PC-3 (cell line): ENCODE measurements around the gene VWA2. TPM values are rescaled to one million over a fixed set of nuclear protein-coding genes. Genes with fewer than 3 reads are reported as not detected.
A peak's percentile ranks its signal among the peaks of the same experiment; 100 is the strongest.

Experiments
- ATAC-seq: fragments of 200-7000 bp; cut with Tn5 transposase; 2 replicates; pipeline ENCODE4 v1.9.1; 2020; ENCODE audit warnings: mild to moderate bottlenecking, moderate library complexity
- BruUV-seq: library from RNA; stranded (reverse); fragments of 400-500 nt; replicated peaks from 2 replicates; lab custom pipeline; 2021; lab: Mats Ljungman, UMichigan
- CTCF ChIA-PET: fragments of 300-600 bp; sonication (Branson Sonifier 250); formaldehyde crosslinking; loops from one replicate; lab custom pipeline; 2022; ENCODE audit warnings: antibody characterized with exemption; lab: Charles Lee
- POLR2A ChIA-PET: fragments of 300-600 bp; sonication (Branson Sonifier 250); formaldehyde crosslinking; loops from one replicate; lab custom pipeline; 2022; ENCODE audit warnings: antibody characterized with exemption; ENCODE audit not compliant: unreplicated experiment; lab: Charles Lee
- DNase-seq: peaks from one replicate; pipeline ENCODE4 v3.0.0-alpha.2; 2015
- H2AFZ ChIP-seq: fragments of 300-600 bp; sonication (generic); 2 replicates; pipeline ENCODE4 v1.6.0; 2016; ENCODE audit warnings: antibody characterized with exemption, low read length
- H3F3A ChIP-seq: fragments of 300-600 bp; sonication (generic); one replicate; pipeline ENCODE4 v1.6.0; 2017; ENCODE audit warnings: antibody characterized with exemption, low read length, control low read depth, mild to moderate bottlenecking; ENCODE audit not compliant: unreplicated experiment
- H3K27ac ChIP-seq: fragments of 300-600 bp; sonication (generic); 2 replicates; pipeline ENCODE4 v1.5.1; 2016; ENCODE audit warnings: mild to moderate bottlenecking, low read length
- H3K27me3 ChIP-seq: fragments of 300-600 bp; sonication (generic); 2 replicates; pipeline ENCODE4 v1.6.1; 2016; ENCODE audit warnings: low read length, mixed read lengths
- H3K36me3 ChIP-seq: fragments of 300-600 bp; sonication (generic); 2 replicates; pipeline ENCODE4 v1.6.1; 2016; ENCODE audit warnings: low read depth, mixed run types, low read length, mixed read lengths
- H3K4me1 ChIP-seq: fragments of 300-600 bp; sonication (generic); 2 replicates; pipeline ENCODE4 v1.5.1; 2016; ENCODE audit warnings: low read length; ENCODE audit not compliant: insufficient read depth
- H3K4me2 ChIP-seq: fragments of 300-600 bp; sonication (generic); 2 replicates; pipeline ENCODE4 v1.6.0; 2016; ENCODE audit warnings: low read length
- H3K4me3 ChIP-seq: fragments of 300-600 bp; sonication (generic); 2 replicates; pipeline ENCODE4 v1.5.1; 2016; ENCODE audit warnings: mild to moderate bottlenecking, low read length, mixed read lengths
- H3K79me2 ChIP-seq: fragments of 300-600 bp; sonication (generic); 2 replicates; pipeline ENCODE4 v1.6.1; 2017; ENCODE audit warnings: low read length, mixed read lengths
- H3K9ac ChIP-seq: fragments of 300-600 bp; sonication (generic); 2 replicates; pipeline ENCODE4 v1.6.0; 2016; ENCODE audit warnings: mild to moderate bottlenecking, low read length
- H3K9me2 ChIP-seq: fragments of 300-600 bp; sonication (generic); replicated peaks from 2 replicates; pipeline ENCODE4 v1.6.1; 2016; ENCODE audit warnings: mixed run types, low read length, mixed read lengths
- H3K9me3 ChIP-seq: fragments of 300-600 bp; sonication (generic); 2 replicates; pipeline ENCODE4 v1.6.1; 2016; ENCODE audit warnings: low read length, mixed read lengths
- H4K20me1 ChIP-seq: fragments of 300-600 bp; sonication (generic); 2 replicates; pipeline ENCODE4 v1.6.1; 2016; ENCODE audit warnings: low read length, mixed read lengths
- CTCF ChIP-seq: fragments of 300-600 bp; sonication (generic); conservative IDR thresholded peaks from 2 replicates; pipeline ENCODE4 v1.5.1; 2017; ENCODE audit warnings: antibody characterized with exemption, low read depth, mild to moderate bottlenecking, low read length
- EZH2 ChIP-seq: fragments of 300-600 bp; sonication (generic); IDR thresholded peaks from one replicate; pipeline ENCODE4 v1.6.1; 2017; ENCODE audit warnings: antibody characterized with exemption, mild to moderate bottlenecking, low read length; ENCODE audit not compliant: unreplicated experiment
- EZH2phosphoT487 ChIP-seq: fragments of 300-600 bp; sonication (generic); IDR thresholded peaks from 2 replicates; pipeline ENCODE4 v1.6.1; 2018; ENCODE audit warnings: mild to moderate bottlenecking, antibody characterized with exemption, low read length, borderline replicate concordance
- intact Hi-C: fragments of 100-400 bp; cut with micrococcal nuclease; formaldehyde crosslinking; loops from 2 replicates; pipeline ENCODE4 v1.9.0; 2023
- total RNA-seq: library from RNA; depleted of rRNA; stranded (reverse); fragments of >200 nt; gene quantifications from 2 replicates; pipeline ENCODE4 v1.2.3, GENCODE V29; 2014

VWA2 gene
- total RNA-seq, 1 experiment from 2014 or later, result not detected

- Histone ChIP-seq H3K4me3 (no peak overlapping the region), H2AFZ (no peak overlapping the region), H3K27me3 (no peaks in the 10 kb centered on the region), H3K36me3 (no peaks in the 10 kb centered on the region), H3K9me2 (no peaks in the 10 kb centered on the region), H3F3A (no peaks in the 10 kb centered on the region), H3K9me3 (no peaks in the 10 kb centered on the region), H3K9ac (no peak overlapping the region), H3K27ac (no peak overlapping the region), H3K79me2 (no peaks in the 10 kb centered on the region), H4K20me1 (no peaks in the 10 kb centered on the region), H3K4me1 (no peaks in the 10 kb centered on the region), H3K4me2 (no peak overlapping the region)
- TF ChIP-seq CTCF, result no peak
- no peak for TF ChIP-seq EZH2
- no peak for TF ChIP-seq EZH2phosphoT487
- no peak for DNase-seq
- ATAC-seq, result no peak
- ChIA-PET CTCF (no interaction called here), POLR2A (no interaction called here)
- intact Hi-C loops, result no loop called here
- no TSS peak for BruUV-seq
Measured at GRCh38 chr10:114278884-114279191, 39.8 kb downstream of the VWA2 start.

DNA sequence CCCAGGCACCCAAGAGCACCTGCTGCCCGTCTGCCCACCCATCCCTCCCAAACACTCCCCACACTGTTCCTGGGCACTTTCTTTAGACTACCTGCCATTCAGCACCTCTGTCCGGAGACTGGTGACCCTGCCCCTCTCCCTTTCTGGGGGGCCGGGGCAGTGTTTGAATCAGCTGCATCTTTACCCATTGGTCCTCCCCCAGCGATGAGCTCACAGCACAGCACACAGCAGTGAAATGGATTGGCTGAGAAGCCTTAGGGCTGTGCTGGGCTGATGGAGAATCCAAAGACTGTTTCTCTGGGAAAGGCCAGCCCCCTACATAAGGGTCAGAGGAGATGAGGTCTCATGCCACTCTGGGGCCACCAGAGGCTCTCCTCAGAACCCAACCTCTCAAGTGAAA is 40.2 kb downstream of the VWA2 start:
- Histone ChIP-seq H2AFZ (no peak overlapping the region), H3K9me2 (no peaks in the 10 kb centered on the region), H3K4me1 (no peaks in the 10 kb centered on the region), H3K4me2 (no peak overlapping the region), H4K20me1 (no peaks in the 10 kb centered on the region), H3K36me3 (no peaks in the 10 kb centered on the region), H3K4me3 (no peak overlapping the region), H3K9me3 (no peaks in the 10 kb centered on the region), H3K79me2 (no peaks in the 10 kb centered on the region), H3K27ac (no peak overlapping the region), H3K9ac (no peak overlapping the region), H3F3A (no peaks in the 10 kb centered on the region), H3K27me3 (no peaks in the 10 kb centered on the region)
- no peak for ATAC-seq
- no peak for DNase-seq
- intact Hi-C loops, result no loop called here
- CTCF ChIA-PET, result no interaction called here
- no TSS peak for BruUV-seq
- TF ChIP-seq EZH2 (no peak), EZH2phosphoT487 (no peak)
- POLR2A ChIA-PET, result no interaction called here

GRCh38 chr10:114279901-114280644 is 41.0 kb downstream of the VWA2 start:
- intact Hi-C loops, result no loop called here
- ATAC-seq (0 out of 2 replicates have a peak, but pooled peaks have one; percentile 33), DNase-seq (peak; percentile 42)
- no peak overlapping the region for H3K27ac ChIP-seq
- H3K4me2 ChIP-seq, result no peak overlapping the region
- H4K20me1 ChIP-seq, result no peaks in the 10 kb centered on the region
- CTCF ChIA-PET, result no interaction called here
- no peaks in the 10 kb centered on the region for H3K9me2 ChIP-seq
- H3K4me3 ChIP-seq, result no peak overlapping the region
- H3K36me3 ChIP-seq, result no peaks in the 10 kb centered on the region
- no peaks in the 10 kb centered on the region for H3K27me3 ChIP-seq
- no TSS peak for BruUV-seq
- H3K79me2 ChIP-seq, result no peaks in the 10 kb centered on the region
- H3K4me1 ChIP-seq, result no peaks in the 10 kb centered on the region
- no peaks in the 10 kb centered on the region for H3K9me3 ChIP-seq
- TF ChIP-seq EZH2, result no peak
- TF ChIP-seq CTCF, result no peak; the same call in 1 of the 2 replicates
- TF ChIP-seq EZH2phosphoT487, result no peak
- H2AFZ ChIP-seq, result no peak overlapping the region
- POLR2A ChIA-PET, result no interaction called here
- H3K9ac ChIP-seq, result no peak overlapping the region
- no peaks in the 10 kb centered on the region for H3F3A ChIP-seq
